ENCODE results near the gene GPAT2. TPM values are rescaled to one million over a fixed set of nuclear protein-coding genes. Genes with fewer than 3 reads are reported as not detected.
"Not testable (repeated sequence)": the region's sequence is repeated elsewhere in the genome, so short reads cannot be mapped to it uniquely, and the experiment has no call there.

The GPAT2 gene
- total and polyA plus RNA-seq, 2 of the 13 experiments (the other 11 are each of a cell fraction or from before 2014, with no cell fraction given): not detected

- TF ChIP-seq ZNF501 (CRISPR knock-in tag; IDR thresholded peaks at IDR 0.05) (peak; percentile 55; the same call in 1 of the 2 replicates), RBFOX2 (IDR thresholded peaks at IDR 0.05; ENCODE audit: low read depth, low read length) (peak; percentile 67), ZNF543 (CRISPR knock-in tag; IDR thresholded peaks at IDR 0.05) (peak; percentile 78; the same call in 1 of the 2 replicates), THAP11 (CRISPR knock-in tag; IDR thresholded peaks at IDR 0.05) (peak; percentile 41; the same call in 1 of the 2 replicates), ZBTB42 (CRISPR knock-in tag; IDR thresholded peaks at IDR 0.05) (peak; percentile 69; the same call in 1 of the 2 replicates), MTERF4 (CRISPR knock-in tag; IDR thresholded peaks at IDR 0.05) (0 out of 2 replicates have a peak, but pooled peaks have one; percentile 27), ZNF691 (CRISPR knock-in tag; IDR thresholded peaks at IDR 0.05; ENCODE audit: borderline replicate concordance, low read depth) (peak; percentile 28; the same call in 1 of the 2 replicates), UBTF (CRISPR knock-in tag; IDR thresholded peaks at IDR 0.05) (peak; percentile 97), SOX6 (CRISPR knock-in tag; IDR thresholded peaks at IDR 0.05) (peak; percentile 50; the same call in 1 of the 2 replicates), REL (CRISPR knock-in tag; conservative IDR thresholded peaks at IDR 0.05) (0 out of 2 replicates have a peak, but pooled peaks have one; percentile 9), GATAD1 (CRISPR knock-in tag; IDR thresholded peaks at IDR 0.05) (peak; percentile 22; the same call in 1 of the 2 replicates), ARID4A (CRISPR knock-in tag; IDR thresholded peaks at IDR 0.05; ENCODE audit: borderline replicate concordance) (peak; percentile 71; the same call in 1 of the 2 replicates), ZNF619 (CRISPR knock-in tag; IDR thresholded peaks at IDR 0.05) (0 out of 2 replicates have a peak, but pooled peaks have one; percentile 12), SRY (CRISPR knock-in tag; IDR thresholded peaks at IDR 0.05) (0 out of 2 replicates have a peak, but pooled peaks have one; percentile 69), HMGXB4 (CRISPR knock-in tag; IDR thresholded peaks at IDR 0.05; ENCODE audit: borderline replicate concordance in 1 of 2, low read depth in 1 of 2) (peak; percentile 48 to 93), KDM2A (CRISPR knock-in tag; IDR thresholded peaks at IDR 0.05; ENCODE audit: borderline replicate concordance, low read depth) (peak; percentile 61; the same call in 1 of the 2 replicates), HOXA3 (CRISPR knock-in tag; IDR thresholded peaks at IDR 0.05) (peak; percentile 32; the same call in 1 of the 2 replicates), MEIS1 (CRISPR knock-in tag; IDR thresholded peaks at IDR 0.05; ENCODE audit: borderline replicate concordance) (0 out of 2 replicates have a peak, but pooled peaks have one; percentile 45)
- not testable (repeated sequence) for TF ChIP-seq SOX6 (IDR thresholded peaks at IDR 0.05)
Measured at GRCh38 chr2:95992102-95992501, 42.6 kb downstream of the GPAT2 start (continued).

Measured in HepG2 (cell line).